Measurements from ENCODE around the gene ZNF608.

ZNF608 gene

DNA sequence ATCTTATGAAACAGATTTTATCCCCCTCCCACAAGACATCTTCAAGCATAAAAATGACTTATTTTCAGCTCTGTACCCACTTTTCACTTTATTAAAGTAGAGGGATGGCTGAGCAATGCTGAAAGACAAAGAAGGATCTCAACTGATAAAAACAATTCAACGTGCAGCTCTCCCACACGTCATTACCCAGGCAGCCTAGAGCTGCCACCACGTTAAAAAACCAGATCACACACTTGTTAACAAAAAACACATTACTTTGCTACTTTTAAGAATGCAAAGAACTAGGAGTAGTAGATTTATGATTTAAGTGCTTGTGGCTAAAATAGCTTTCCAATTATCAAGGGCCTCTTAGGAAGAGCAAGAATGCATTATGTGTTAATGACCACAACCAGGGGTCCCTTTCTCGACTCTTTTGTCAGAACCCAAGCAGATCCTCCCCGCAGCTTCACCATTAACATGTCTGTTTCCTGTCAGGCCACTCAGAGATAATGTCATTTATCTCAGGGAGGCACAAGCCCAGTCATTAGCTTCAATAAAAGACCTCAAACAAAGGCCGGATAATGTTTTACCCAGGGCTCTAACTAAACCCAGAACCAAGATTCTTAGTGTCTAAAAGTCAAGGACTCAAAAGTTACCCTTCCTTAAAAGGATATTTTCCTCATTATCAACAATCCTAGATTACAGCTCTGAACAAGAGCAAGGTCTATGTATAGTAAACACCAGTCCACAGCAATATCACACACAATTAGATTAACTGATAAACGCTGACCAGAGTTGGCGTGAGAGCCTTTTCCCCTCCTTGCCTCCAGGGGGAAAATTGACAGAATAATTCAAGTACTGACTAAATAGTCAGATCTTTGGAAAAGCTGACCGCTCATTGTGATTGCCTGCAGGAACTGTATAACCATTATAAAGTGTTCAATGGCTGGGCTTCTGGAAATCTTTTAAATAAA, 7.5 kb downstream of the ZNF608 start:
- no peak for DNase-seq (ENCODE audit: low read depth in 2 of 2)

- no peak for DNase-seq (ENCODE audit: low read depth in 2 of 2)
These were observed 8.8 kb downstream of the ZNF608 start for GRCh38 chr5:124737651-124738050.

DNA sequence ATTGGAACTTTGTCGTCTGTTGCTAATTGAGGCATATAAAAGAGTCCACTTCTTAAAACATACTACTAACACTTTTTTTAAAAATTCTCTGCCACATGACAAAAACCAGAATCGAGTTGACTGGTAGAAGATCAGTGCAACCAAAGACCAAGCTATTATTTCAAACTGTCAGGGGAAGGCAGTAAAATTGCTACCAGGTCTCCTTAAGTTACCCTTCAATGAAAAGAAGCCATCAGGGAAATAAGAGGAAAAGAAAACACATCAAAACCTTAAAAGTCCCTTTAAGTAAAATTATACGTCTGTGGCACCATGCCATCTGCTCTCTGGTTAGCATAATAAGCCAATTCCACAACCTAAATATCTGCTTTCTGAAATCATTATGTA, 9.6 kb downstream of the ZNF608 start:
- no peak for DNase-seq (ENCODE audit: low read depth in 2 of 2)

- DNase-seq (ENCODE audit: low read depth in 2 of 2), result no peak
These were observed 10.2 kb downstream of the ZNF608 start for GRCh38 chr5:124736082-124736804.

- no peak for DNase-seq (ENCODE audit: low read depth in 2 of 2)
These were observed 11.1 kb downstream of the ZNF608 start for GRCh38 chr5:124735169-124735858.

DNA sequence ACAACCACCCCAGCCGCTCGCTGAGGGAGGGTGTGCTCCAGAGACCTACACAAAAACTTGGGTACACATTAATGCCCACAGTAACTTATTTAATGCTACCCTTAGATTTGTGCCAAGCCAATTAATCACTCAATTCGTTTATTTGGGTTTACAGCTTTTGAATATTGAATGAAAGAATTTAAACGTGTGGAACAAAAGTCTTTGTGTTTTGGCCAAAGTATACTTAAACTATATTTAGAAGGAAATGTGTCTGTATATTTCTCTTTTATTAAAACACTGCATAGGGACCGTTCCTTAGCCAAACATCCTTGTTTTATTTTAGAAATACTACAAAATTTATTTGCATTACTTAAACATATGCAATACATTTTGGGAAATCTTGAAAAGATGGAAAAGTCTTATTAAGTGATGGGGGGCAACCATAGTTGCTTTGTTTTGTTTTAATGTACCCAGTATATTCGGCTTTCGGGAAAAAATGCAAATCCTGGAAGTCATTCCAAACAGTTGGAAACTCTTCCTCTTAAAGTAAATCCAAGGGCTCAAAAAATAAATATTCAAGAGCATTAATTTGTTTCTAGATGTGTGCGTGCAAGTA, 11.8 kb downstream of the ZNF608 start:
- DNase-seq (ENCODE audit: low read depth in 2 of 2), result no peak

DNA sequence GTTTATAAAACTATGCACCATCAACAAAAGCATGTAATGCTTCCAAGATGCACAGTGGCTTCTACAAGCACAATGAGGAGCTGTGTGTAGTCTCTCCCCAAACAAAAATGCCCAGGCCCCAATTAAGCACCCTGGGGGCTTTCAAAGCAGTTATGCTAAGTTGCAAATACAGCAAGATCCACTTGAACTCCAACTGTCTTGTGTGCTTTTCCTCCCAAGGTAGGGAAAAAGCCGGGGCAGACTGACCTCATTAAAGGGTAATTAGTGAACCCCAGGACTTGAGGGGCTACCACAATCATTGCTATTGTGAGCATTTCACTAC, 13.1 kb downstream of the ZNF608 start:
- no peak for DNase-seq (ENCODE audit: low read depth in 2 of 2)

DNA sequence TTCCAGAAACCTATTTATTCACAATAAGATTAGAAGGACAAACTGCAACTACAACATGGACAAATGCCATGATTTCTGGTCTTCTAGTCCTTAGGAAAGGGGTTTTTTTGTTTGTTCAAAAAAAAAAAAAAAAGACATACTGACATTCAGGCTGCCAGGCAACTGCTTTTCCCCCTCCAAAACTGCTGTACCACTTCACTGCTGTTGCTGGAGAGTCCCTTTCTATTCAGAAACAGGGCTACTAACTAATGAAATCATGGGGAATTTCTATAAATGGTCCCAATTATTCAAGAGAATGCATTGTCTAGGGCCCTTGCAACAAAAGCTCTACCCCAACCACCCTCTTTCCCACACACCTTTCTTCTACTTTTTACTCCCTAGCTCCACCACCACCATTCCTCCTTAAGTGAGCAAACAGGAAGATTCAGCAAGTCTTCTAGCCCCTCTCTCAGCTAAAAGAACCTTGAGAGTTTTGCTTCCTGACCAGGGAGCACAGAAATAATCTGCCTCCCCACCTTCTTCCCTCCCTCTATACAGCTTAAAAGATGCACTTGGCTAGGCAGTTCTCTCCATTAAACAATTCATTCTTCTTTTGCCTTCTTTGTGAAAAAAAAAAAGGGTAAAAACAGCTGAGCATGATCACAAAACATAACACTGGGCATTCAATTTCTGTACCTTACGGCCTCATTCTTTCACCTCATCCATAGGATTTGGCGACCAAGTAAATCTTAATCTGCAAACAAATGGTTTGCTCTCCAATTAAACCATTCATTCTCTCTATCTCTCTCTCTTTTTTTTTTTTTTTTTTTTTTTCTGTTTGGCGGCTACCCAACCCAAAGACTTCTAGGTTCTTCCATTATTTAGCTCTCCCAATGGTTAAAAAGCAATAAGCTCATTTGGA, 13.8 kb downstream of the ZNF608 start:
- DNase-seq (ENCODE audit: low read depth in 2 of 2), result no peak

DNA sequence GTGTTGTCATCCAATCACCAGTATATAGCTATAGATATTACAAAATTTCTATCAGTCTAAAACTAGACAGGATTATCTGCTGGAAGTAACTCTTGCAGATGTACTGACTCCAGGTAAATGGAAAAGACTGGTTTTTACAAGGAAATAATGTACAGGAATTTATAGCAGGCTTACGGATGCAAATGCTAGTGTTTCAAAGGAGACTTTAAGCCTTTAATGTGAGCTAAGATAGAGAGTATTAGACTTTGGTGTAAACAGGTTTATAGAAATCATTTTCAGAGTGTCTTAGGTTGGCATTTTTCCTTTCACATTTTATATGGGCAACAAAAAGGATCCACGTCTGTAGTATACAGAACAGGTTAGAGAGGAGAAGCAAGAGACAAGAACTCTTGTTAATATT, 16.1 kb downstream of the ZNF608 start:
- DNase-seq (ENCODE audit: low read depth in 2 of 2), result no peak

DNA sequence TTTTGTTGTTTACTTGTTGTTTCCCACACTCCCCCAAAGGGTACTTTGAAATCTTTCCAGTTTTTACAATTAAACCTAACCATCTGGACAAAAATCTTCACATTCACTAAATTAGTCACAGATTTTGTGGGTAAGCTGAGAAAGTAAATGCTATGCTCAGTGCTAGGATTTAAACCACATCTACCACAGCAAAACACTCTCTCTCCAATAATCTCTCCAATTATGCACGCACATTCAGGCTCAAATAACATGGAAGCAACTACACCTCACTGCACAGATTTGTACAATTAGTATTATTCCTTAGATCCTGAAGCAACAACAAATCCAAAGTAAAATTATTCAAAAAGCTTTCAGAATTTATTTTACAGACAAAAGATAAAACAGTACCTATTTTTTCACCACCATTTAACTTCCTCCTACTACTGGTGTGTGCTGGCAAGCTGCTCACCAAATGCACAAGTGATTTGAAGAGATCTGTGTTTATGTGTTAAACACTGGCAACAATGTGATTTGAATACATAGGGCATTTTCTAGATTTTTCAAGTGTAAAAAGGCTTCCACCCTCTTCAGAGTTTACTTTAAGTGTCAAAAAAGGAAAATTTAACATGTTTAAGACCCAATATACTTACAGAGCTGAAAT, 16.6 kb downstream of the ZNF608 start:
- no peak for DNase-seq (ENCODE audit: low read depth in 2 of 2)

DNA sequence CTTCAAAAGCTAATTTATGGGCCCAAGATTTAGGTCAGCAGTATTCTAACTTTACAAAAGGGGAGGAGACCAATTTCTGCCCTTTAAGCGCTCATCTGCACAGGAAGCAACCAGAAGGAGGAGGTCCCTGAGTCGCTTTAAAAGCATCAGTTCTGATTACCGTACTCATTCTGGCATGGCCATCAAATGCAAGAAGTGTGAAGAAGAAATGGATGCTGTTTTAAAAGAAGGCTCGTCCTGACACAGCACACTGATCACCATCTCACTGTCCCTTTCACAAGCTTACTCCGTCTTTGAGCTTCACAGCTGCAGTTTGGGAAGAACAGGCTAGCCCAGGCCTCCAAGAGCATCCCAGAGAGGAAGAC, 17.5 kb downstream of the ZNF608 start:
- no peak for DNase-seq (ENCODE audit: low read depth in 2 of 2)

GRCh38 chr5:124728331-124728967, 18.0 kb downstream of the ZNF608 start:
- DNase-seq (ENCODE audit: low read depth in 2 of 2), result no peak

DNA sequence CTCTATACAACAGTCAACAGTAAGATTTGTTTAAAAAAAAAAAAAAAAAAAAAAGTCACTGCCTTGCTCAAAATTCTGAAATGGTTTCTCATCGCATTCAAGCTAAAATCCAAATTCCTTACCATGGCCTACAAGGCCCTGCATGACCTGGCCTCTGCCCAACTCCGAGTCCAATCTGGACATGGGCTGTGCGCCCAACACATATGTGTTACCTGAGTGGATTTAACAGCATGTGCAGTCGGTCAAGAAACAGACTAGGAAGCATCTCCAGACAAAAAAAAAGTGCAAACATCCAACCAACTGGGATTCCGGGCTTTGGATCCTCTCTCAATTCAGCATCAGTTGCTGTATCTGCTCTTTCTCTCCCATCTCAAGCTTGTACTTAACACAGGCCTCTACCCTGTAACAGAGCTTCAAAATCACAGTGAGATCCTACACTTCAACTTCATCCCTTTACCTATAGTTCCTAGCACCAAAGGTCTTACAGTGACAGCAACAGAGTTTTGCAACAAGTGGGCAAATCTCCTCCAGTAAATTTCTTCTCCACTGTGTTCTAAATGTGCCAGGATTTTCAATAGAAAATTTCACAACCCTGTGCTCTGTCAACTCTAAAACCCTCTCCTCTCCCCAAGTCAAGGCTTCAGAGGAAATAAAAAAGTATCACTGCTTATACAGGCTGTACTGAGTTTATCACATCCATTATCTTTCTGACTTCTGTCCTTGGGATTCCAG, 19.6 kb downstream of the ZNF608 start:
- DNase-seq (ENCODE audit: low read depth in 2 of 2), result no peak

DNA sequence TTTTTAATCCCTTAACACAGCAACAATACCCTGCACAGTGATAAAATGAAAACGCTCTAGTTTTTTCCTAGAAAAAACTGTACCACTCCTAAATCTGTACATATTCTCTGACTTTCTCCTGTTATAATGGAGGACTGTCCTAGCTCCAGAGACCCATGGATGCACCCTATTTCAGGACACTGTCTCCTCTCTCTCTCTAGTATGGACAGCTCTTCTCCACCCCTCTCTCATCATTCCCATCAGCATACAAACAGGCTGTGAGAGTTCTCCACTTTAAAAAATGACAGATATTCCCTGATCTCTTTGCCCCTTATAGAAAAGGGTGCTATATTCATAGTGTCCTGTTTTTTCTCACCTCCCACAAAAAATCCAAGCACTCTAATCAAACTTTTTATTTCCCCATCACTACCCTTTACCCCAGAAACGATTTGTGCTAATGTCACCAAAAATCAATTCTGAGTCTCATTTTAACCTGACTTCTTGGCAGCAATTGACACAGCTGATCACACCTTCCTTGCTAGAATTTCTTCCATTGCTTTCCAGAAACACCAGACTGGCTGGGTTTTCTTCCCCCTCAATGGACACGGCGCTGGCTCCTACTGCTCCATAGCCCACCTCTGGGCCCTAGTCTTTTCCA, 20.7 kb downstream of the ZNF608 start:
- no peak for DNase-seq (ENCODE audit: low read depth in 2 of 2)

- no peak for DNase-seq (ENCODE audit: low read depth in 2 of 2)
These were observed 21.4 kb downstream of the ZNF608 start for GRCh38 chr5:124725040-124725434.

DNA sequence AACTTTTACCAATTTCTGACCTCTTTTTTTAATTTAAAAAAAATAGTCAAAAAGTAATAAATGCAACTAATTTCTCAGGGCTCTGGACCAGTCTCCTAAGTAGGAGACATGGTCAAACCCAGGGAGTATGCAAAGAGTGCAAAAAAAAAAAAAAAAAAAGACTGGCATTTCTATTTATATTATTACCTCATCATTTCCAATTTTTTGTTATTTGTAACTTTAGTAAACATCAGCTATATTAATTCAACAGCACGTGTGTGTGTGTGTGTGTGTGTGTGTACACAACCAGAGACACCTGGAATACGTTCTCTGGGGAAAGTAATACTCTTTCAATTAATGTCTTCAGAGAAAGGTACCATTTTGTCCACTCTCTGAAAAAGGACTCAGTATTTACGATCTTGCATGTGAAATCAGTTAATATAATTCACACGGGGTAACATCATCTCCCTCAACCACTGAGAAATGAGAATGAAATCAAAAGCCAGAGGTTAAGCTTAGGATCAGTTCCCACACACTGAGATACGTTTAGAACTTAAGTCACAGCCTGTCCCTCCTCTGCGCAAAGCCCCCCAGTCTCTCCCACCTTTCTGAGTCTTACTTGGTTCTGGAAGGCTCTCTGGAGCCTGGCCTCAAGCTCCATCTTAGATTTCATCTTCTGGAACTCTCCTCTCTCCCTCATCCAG, 21.9 kb downstream of the ZNF608 start:
- DNase-seq (ENCODE audit: low read depth in 2 of 2), result no peak

DNA sequence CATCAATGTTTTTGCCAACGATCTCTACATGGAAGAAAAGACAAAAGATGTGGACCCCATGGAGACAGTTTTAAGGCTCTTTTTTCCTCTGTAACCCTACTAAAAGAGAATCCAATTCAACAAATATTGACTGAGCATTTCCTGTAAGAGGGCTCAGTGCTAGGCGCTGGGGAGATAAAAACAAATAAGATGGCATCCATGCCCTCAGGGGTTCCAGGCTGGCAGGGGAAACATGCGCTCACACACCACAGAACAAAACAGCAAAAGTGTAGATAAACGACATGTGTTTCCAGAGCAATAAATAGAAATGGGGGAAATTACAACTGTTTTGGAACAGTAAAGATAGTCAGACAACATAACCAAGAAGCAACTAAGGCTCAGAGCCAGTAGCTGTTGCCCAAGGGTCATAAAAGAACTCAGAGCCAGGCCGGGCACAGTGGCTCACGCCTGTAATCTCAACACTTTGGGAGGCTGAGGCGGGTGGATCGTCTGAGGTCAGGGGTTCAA, 25.2 kb downstream of the ZNF608 start:
- no peak for DNase-seq (ENCODE audit: low read depth in 2 of 2)

- no peak for DNase-seq (ENCODE audit: low read depth in 2 of 2)
These were observed 25.8 kb downstream of the ZNF608 start for GRCh38 chr5:124720593-124720992.
